Mammary epithelial cell (primary cell): ENCODE measurements around the gene FASN.

Experiments
- EZH2 ChIP-seq: IDR thresholded peaks from 2 replicates; pipeline ENCODE4 v1.6.1; 2012; ENCODE audit warnings: low read length, inconsistent platforms, borderline replicate concordance
- TF ChIP-seq, protein P1 (sequence below), 2 donors: IDR thresholded peaks in 1 of 2; conservative IDR thresholded peaks in 1 of 2; 2 replicates each; pipeline ENCODE4 v1.5.1; 2011 to 2012; ENCODE audit warnings: inconsistent platforms in 2 of 2, low read length in 2 of 2, mild to moderate bottlenecking in 2 of 2, control low read depth in 1 of 2, low read depth in 1 of 2; ENCODE audit not compliant: insufficient read depth in 1 of 2; ENCODE audit errors: extremely low read depth in 1 of 2

DNA sequence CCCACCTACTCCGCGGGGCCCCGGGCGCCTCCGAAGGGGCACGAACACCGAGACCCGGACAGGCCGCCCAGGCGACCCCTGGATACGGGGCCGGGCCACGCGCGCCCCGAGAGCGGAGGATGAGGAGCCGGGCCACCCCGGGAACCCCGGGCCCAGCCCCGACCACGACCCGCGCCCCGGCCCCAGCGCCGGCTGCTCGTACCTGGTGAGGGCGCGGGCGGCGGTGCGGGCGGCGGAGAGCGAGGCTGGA is 192 bp downstream of the FASN start:
- TF ChIP-seq, protein P1, sequence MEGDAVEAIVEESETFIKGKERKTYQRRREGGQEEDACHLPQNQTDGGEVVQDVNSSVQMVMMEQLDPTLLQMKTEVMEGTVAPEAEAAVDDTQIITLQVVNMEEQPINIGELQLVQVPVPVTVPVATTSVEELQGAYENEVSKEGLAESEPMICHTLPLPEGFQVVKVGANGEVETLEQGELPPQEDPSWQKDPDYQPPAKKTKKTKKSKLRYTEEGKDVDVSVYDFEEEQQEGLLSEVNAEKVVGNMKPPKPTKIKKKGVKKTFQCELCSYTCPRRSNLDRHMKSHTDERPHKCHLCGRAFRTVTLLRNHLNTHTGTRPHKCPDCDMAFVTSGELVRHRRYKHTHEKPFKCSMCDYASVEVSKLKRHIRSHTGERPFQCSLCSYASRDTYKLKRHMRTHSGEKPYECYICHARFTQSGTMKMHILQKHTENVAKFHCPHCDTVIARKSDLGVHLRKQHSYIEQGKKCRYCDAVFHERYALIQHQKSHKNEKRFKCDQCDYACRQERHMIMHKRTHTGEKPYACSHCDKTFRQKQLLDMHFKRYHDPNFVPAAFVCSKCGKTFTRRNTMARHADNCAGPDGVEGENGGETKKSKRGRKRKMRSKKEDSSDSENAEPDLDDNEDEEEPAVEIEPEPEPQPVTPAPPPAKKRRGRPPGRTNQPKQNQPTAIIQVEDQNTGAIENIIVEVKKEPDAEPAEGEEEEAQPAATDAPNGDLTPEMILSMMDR (conservative IDR thresholded peaks at IDR 0.05 in 1 of 2, IDR thresholded peaks at IDR 0.05 in 1 of 2; ENCODE audit: extremely low read depth in 1 of 2, insufficient read depth in 1 of 2, low read depth in 1 of 2, low read length in 2 of 2): no peak
- TF ChIP-seq EZH2: no peak
